Smooth muscle cell (in vitro differentiated cells): ENCODE results near the gene CERS2. TPM values are rescaled to one million over a fixed set of nuclear protein-coding genes. Genes with fewer than 3 reads are reported as not detected.

Experiments used
- DNase-seq: peaks from one replicate; lab custom pipeline; 2025; ENCODE audit not compliant: unreplicated experiment; lab: John Stamatoyannopoulos, UW
- H2AFZ ChIP-seq: fragments of 200-600 bp; sonication (generic); 2 replicates; pipeline ENCODE4 v1.6.0; 2016; ENCODE audit warnings: antibody characterized with exemption, low read depth, mild to moderate bottlenecking
- H3F3A ChIP-seq: fragments of 200-600 bp; sonication (generic); 2 replicates; pipeline ENCODE4 v1.6.0; 2017; ENCODE audit warnings: antibody characterized with exemption, low read depth
- H3K27ac ChIP-seq: fragments of 200-600 bp; sonication (generic); 2 replicates; pipeline ENCODE4 v1.5.1; 2016; ENCODE audit warnings: low read depth, mild to moderate bottlenecking
- H3K27me3 ChIP-seq: fragments of 200-600 bp; sonication (generic); 2 replicates; pipeline ENCODE4 v1.6.1; 2016; ENCODE audit warnings: low read depth, mild to moderate bottlenecking
- H3K36me3 ChIP-seq: fragments of 200-600 bp; sonication (generic); 2 replicates; pipeline ENCODE4 v1.5.1; 2016; ENCODE audit warnings: low read depth
- H3K4me1 ChIP-seq: fragments of 200-600 bp; sonication (generic); 2 replicates; pipeline ENCODE4 v1.5.1; 2016; ENCODE audit warnings: low read depth
- H3K4me2 ChIP-seq: fragments of 200-600 bp; sonication (generic); 2 replicates; pipeline ENCODE4 v1.6.0; 2016; ENCODE audit warnings: mild to moderate bottlenecking
- H3K4me3 ChIP-seq: fragments of 200-600 bp; sonication (generic); 2 replicates; pipeline ENCODE4 v1.5.1; 2016; ENCODE audit warnings: mild to moderate bottlenecking
- H3K79me2 ChIP-seq: fragments of 200-600 bp; sonication (generic); 2 replicates; pipeline ENCODE4 v1.6.0; 2016; ENCODE audit warnings: low read depth, mild to moderate bottlenecking
- H3K9ac ChIP-seq: fragments of 200-600 bp; sonication (generic); 2 replicates; pipeline ENCODE4 v1.6.0; 2016; ENCODE audit warnings: low read depth
- H3K9me3 ChIP-seq: fragments of 200-600 bp; sonication (generic); replicated peaks from 2 replicates; pipeline ENCODE4 v1.5.1; 2016; ENCODE audit warnings: low read depth
- H4K20me1 ChIP-seq: fragments of 200-600 bp; sonication (generic); 2 replicates; pipeline ENCODE4 v1.6.0; 2016; ENCODE audit warnings: low read depth
- CTCF ChIP-seq: fragments of 200-600 bp; sonication (generic); IDR thresholded peaks from 2 replicates; pipeline ENCODE4 v1.5.1; 2017; ENCODE audit warnings: borderline replicate concordance, mild to moderate bottlenecking, antibody characterized with exemption; ENCODE audit not compliant: insufficient read depth, poor library complexity, severe bottlenecking
- WGBS: methylation state at CpG from one replicate; pipeline ENCODE4 v1.1.7; 2016; ENCODE audit warnings: low lambda C conversion rate; 5-methylcytosine and 5-hydroxymethylcytosine counted together
- polyA plus RNA-seq: library from polyadenylated mRNA; unstranded; fragments of >200 nt; fragmentation: Nextera tagmentation; extraction: Ambion mirVana; gene quantifications from 2 replicates; pipeline ENCODE4 v1.2.1, GENCODE V29; 2016
- total RNA-seq: library from RNA; depleted of rRNA; stranded (reverse); fragments of >200 nt; gene quantifications from 2 replicates; pipeline ENCODE4 v1.2.3, GENCODE V29; 2014

The CERS2 gene
- total and polyA plus RNA-seq, 2 experiments from 2014 or later = 80.0 to 108 TPM

- H3K27me3 ChIP-seq = no peaks in the 10 kb centered on the region
- peaks cover 11% of the 10 kb centered on the region for H3F3A ChIP-seq
- H4K20me1 ChIP-seq = no peaks in the 10 kb centered on the region
- H3K27ac ChIP-seq = peak overlapping the region; percentile 70
- peak overlapping the region; percentile 77 for H3K4me2 ChIP-seq
- no peak overlapping the region for H2AFZ ChIP-seq
- no peak overlapping the region for H3K4me3 ChIP-seq
- no peaks in the 10 kb centered on the region for H3K36me3 ChIP-seq
- H3K79me2 ChIP-seq = no peaks in the 10 kb centered on the region
- H3K9me3 ChIP-seq = no peaks in the 10 kb centered on the region
- 36% methylated on average over 17 of the region's 17 CpGs for WGBS
- H3K9ac ChIP-seq = peak overlapping the region; percentile 29
- no peak for DNase-seq
- peaks cover 3% of the 10 kb centered on the region for H3K4me1 ChIP-seq
- TF ChIP-seq CTCF = no peak
These were observed 24.5 kb upstream of the CERS2 start for GRCh38 chr1:150999051-150999674.

- H3K27me3 ChIP-seq = no peaks in the 10 kb centered on the region
- H3K4me1 ChIP-seq = peaks cover 3% of the 10 kb centered on the region
- no peaks in the 10 kb centered on the region for H3K79me2 ChIP-seq
- no peak overlapping the region for H3K27ac ChIP-seq
- H3K4me3 ChIP-seq = no peak overlapping the region
- no peaks in the 10 kb centered on the region for H3K36me3 ChIP-seq
- no peak for TF ChIP-seq CTCF
- H3F3A ChIP-seq = peaks cover 11% of the 10 kb centered on the region
- 69% methylated on average over 5 of the region's 5 CpGs for WGBS
- no peak overlapping the region for H2AFZ ChIP-seq
- H4K20me1 ChIP-seq = no peaks in the 10 kb centered on the region
- DNase-seq = no peak
- no peak overlapping the region for H3K9ac ChIP-seq
- H3K9me3 ChIP-seq = no peaks in the 10 kb centered on the region
- H3K4me2 ChIP-seq = no peak overlapping the region
These were observed 23.3 kb upstream of the CERS2 start for GRCh38 chr1:150997949-150998348.

GRCh38 chr1:150997126-150997872 lies 22.7 kb upstream of the CERS2 start:
- no peak overlapping the region for H2AFZ ChIP-seq
- H3K4me1 ChIP-seq = peaks cover 3% of the 10 kb centered on the region
- no peak overlapping the region for H3K27ac ChIP-seq
- H4K20me1 ChIP-seq = no peaks in the 10 kb centered on the region
- H3K9ac ChIP-seq = no peak overlapping the region
- peaks cover 11% of the 10 kb centered on the region for H3F3A ChIP-seq
- TF ChIP-seq CTCF = no peak
- WGBS = 91% methylated on average over 20 of the region's 20 CpGs
- DNase-seq = no peak
- no peaks in the 10 kb centered on the region for H3K36me3 ChIP-seq
- no peak overlapping the region for H3K4me2 ChIP-seq
- H3K27me3 ChIP-seq = no peaks in the 10 kb centered on the region
- H3K9me3 ChIP-seq = no peaks in the 10 kb centered on the region
- H3K79me2 ChIP-seq = no peaks in the 10 kb centered on the region
- H3K4me3 ChIP-seq = no peak overlapping the region

- peak; percentile 9 for DNase-seq
- Histone ChIP-seq H3K79me2 (no peaks in the 10 kb centered on the region), H3K4me3 (no peak overlapping the region), H3K9me3 (no peaks in the 10 kb centered on the region), H3F3A (peaks cover 11% of the 10 kb centered on the region), H2AFZ (no peak overlapping the region), H3K9ac (no peak overlapping the region), H4K20me1 (no peaks in the 10 kb centered on the region), H3K27me3 (no peaks in the 10 kb centered on the region), H3K27ac (no peak overlapping the region), H3K4me1 (peaks cover 3% of the 10 kb centered on the region), H3K36me3 (no peaks in the 10 kb centered on the region), H3K4me2 (peak overlapping the region; percentile 12)
- peak; percentile 86 for TF ChIP-seq CTCF
- 21% methylated on average over 9 of the region's 9 CpGs for WGBS
These were observed 21.3 kb upstream of the CERS2 start for GRCh38 chr1:150995896-150996295.
